Neural progenitor cell (in vitro differentiated cells): Measurements from ENCODE around the gene TBC1D17.

ENCODE experiments used
- CTCF ChIP-seq: fragments of 200-600 bp; sonication (generic); IDR thresholded peaks from 2 replicates; pipeline ENCODE4 v1.5.1; 2017; ENCODE audit warnings: antibody characterized with exemption, mild to moderate bottlenecking
- EZH2 ChIP-seq: fragments of 200-600 bp; sonication (generic); IDR thresholded peaks from 2 replicates; pipeline ENCODE4 v1.6.1; 2017; ENCODE audit warnings: antibody characterized with exemption, mild to moderate bottlenecking, moderate library complexity
- EZH2phosphoT487 ChIP-seq: fragments of 200-600 bp; sonication (generic); IDR thresholded peaks from 2 replicates; pipeline ENCODE4 v1.6.1; 2017; ENCODE audit warnings: antibody characterized with exemption

- TF ChIP-seq EZH2phosphoT487 (no peak), CTCF (no peak), EZH2 (no peak)
These were observed 37.8 kb downstream of the TBC1D17 start for GRCh38 chr19:49915271-49915670.
